GM12878 (cell line): ENCODE measurements around the gene PHKA1. TPM values are rescaled to one million over a fixed set of nuclear protein-coding genes. Genes with fewer than 3 reads are reported as not detected.
A peak's percentile ranks its signal among the peaks of the same experiment; 100 is the strongest.

ENCODE experiments used
- ATAC-seq: fragments of 200-7000 bp; cut with Tn5 transposase; 3 replicates; pipeline ENCODE4 v1.9.1; 2020; ENCODE audit warnings: mild to moderate bottlenecking, moderate library complexity
- BruUV-seq: library from RNA; stranded (reverse); fragments of 400-500 nt; replicated peaks from 2 replicates; lab custom pipeline; 2021; lab: Mats Ljungman, UMichigan
- CTCF ChIA-PET: fragments of 300-600 bp; sonication (Branson Sonifier 250); formaldehyde crosslinking; extraction: SDS; loops from one replicate; lab custom pipeline; 2021; ENCODE audit warnings: inconsistent platforms; lab: Yijun Ruan, JAX
- POLR2A ChIA-PET: fragments of 350-600 bp; formaldehyde crosslinking; extraction: SDS; loops from one replicate; lab custom pipeline; 2021; ENCODE audit warnings: inconsistent platforms; lab: Charles Lee
- RAD21 ChIA-PET: fragments of 300-600 bp; sonication (Branson Sonifier 250); formaldehyde crosslinking; loops from one replicate; lab custom pipeline; 2023; ENCODE audit warnings: antibody characterized with exemption; ENCODE audit not compliant: unreplicated experiment; lab: Charles Lee
- SMC1A ChIA-PET: fragments of 300-600 bp; sonication (Branson Sonifier 250); formaldehyde crosslinking; loops from one replicate; lab custom pipeline; 2023; ENCODE audit not compliant: unreplicated experiment, uncharacterized antibody; lab: Charles Lee
- DNase-seq: peaks from one replicate; pipeline ENCODE4 v3.0.0-alpha.2; 2011; ENCODE audit warnings: low read depth, low spot score
- FAIRE-seq: peaks from 3 replicates; lab custom pipeline; 2011; peaks lifted over from hg19 to GRCh38; lab: Jason Lieb, UNC
- H2AFZ ChIP-seq: 2 replicates; pipeline ENCODE4 v1.6.0; 2011; ENCODE audit warnings: low read depth, low read length, control low read depth; ENCODE audit not compliant: control insufficient read depth
- H3K27ac ChIP-seq: 2 replicates; pipeline ENCODE4 v1.5.1; 2011; ENCODE audit warnings: control low read depth; ENCODE audit not compliant: control insufficient read depth, insufficient read depth
- H3K27me3 ChIP-seq, 2 experiments: replicated peaks in 1 of 2; 2 replicates each; pipeline versions ENCODE4 v1.6.0 to v1.6.1; 2011; ENCODE audit warnings: low read length in 1 of 2; ENCODE audit not compliant: control insufficient read depth in 2 of 2, insufficient read depth in 2 of 2
- H3K36me3 ChIP-seq, 2 experiments: 2 replicates each; pipeline ENCODE4 v1.5.1; 2011; ENCODE audit warnings: low read length in 1 of 2; ENCODE audit not compliant: control insufficient read depth in 2 of 2, insufficient read depth in 2 of 2
- H3K4me1 ChIP-seq: 2 replicates; pipeline ENCODE4 v1.6.1; 2011; ENCODE audit warnings: mild to moderate bottlenecking, low read length, moderate library complexity, mixed read lengths; ENCODE audit not compliant: control insufficient read depth, insufficient read depth
- H3K4me2 ChIP-seq: 2 replicates; pipeline ENCODE4 v1.6.0; 2011; ENCODE audit warnings: control low read depth; ENCODE audit not compliant: control insufficient read depth, insufficient read depth
- H3K4me3 ChIP-seq: fragments of 200-600 bp; sonication (generic); 2 replicates; pipeline ENCODE4 v1.5.1; 2016
- H3K79me2 ChIP-seq: 2 replicates; pipeline ENCODE4 v1.6.0; 2011; ENCODE audit warnings: low read length; ENCODE audit not compliant: control insufficient read depth, insufficient read depth
- H3K9ac ChIP-seq: 2 replicates; pipeline ENCODE4 v1.8.0; 2011; ENCODE audit warnings: low read length, control low read depth, mixed read lengths; ENCODE audit not compliant: control insufficient read depth, insufficient read depth
- H3K9me3 ChIP-seq: replicated peaks from 3 replicates; pipeline ENCODE4 v1.5.1; 2011; ENCODE audit warnings: mild to moderate bottlenecking, low read length; ENCODE audit not compliant: control insufficient read depth, insufficient read depth
- H4K20me1 ChIP-seq: 2 replicates; pipeline ENCODE4 v1.6.0; 2011; ENCODE audit not compliant: control insufficient read depth, insufficient read depth
- ATF2 ChIP-seq: IDR thresholded peaks from 2 replicates; pipeline ENCODE4 v1.6.1; 2012; ENCODE audit warnings: low read length, inconsistent platforms
- BACH1 ChIP-seq: fragments of 450-650 bp; IDR thresholded peaks from 2 replicates; pipeline ENCODE4 v1.6.1; 2017; ENCODE audit warnings: mild to moderate bottlenecking, borderline replicate concordance
- BCL11A ChIP-seq: IDR thresholded peaks from 2 replicates; pipeline ENCODE4 v1.6.1; 2011; ENCODE audit warnings: low read depth, low read length
- CREM ChIP-seq: IDR thresholded peaks from 2 replicates; pipeline ENCODE4 v1.6.1; 2014; ENCODE audit warnings: antibody characterized with exemption, low read depth
- DPF2 ChIP-seq: fragments of 450-650 bp; IDR thresholded peaks from 2 replicates; pipeline ENCODE4 v1.6.1; 2017; ENCODE audit warnings: mild to moderate bottlenecking
- E4F1 ChIP-seq: fragments of 450-650 bp; IDR thresholded peaks from 2 replicates; pipeline ENCODE4 v1.6.1; 2018; ENCODE audit warnings: borderline replicate concordance, mild to moderate bottlenecking; ENCODE audit not compliant: partially characterized antibody
- EP300 ChIP-seq, 2 experiments: fragments of 150-350 bp in 1 of 2; IDR thresholded peaks; 2 replicates each; pipeline ENCODE4 v1.6.1; 2011 to 2012; ENCODE audit warnings: low read depth in 2 of 2, low read length in 2 of 2, borderline replicate concordance in 1 of 2, improper control_type of control experiment in 1 of 2, inconsistent platforms in 1 of 2; ENCODE audit not compliant: control insufficient read depth in 1 of 2
- FOXM1 ChIP-seq: IDR thresholded peaks from 2 replicates; pipeline ENCODE4 v1.6.1; 2012; ENCODE audit warnings: low read depth, mild to moderate bottlenecking, inconsistent platforms, low read length, moderate library complexity
- GABPA ChIP-seq: IDR thresholded peaks from 2 replicates; pipeline ENCODE4 v1.6.1; 2014; ENCODE audit warnings: antibody characterized with exemption, low read depth, mild to moderate bottlenecking, inconsistent platforms
- IRF4 ChIP-seq: IDR thresholded peaks from 2 replicates; pipeline ENCODE4 v1.6.1; 2011; ENCODE audit warnings: low read depth, low read length
- JUNB ChIP-seq: IDR thresholded peaks from 2 replicates; pipeline ENCODE4 v1.6.1; 2016; ENCODE audit warnings: antibody characterized with exemption, mild to moderate bottlenecking
- LARP7 ChIP-seq: fragments of 450-650 bp; IDR thresholded peaks from 2 replicates; pipeline ENCODE4 v1.6.1; 2017; ENCODE audit warnings: mild to moderate bottlenecking
- MLLT1 ChIP-seq: fragments of 450-650 bp; IDR thresholded peaks from 2 replicates; pipeline ENCODE4 v1.6.1; 2016; ENCODE audit warnings: mild to moderate bottlenecking
- NFIC ChIP-seq: IDR thresholded peaks from 2 replicates; pipeline ENCODE4 v1.6.1; 2012; ENCODE audit warnings: low read depth, mild to moderate bottlenecking, inconsistent platforms, low read length, moderate library complexity
- RUNX3 ChIP-seq: IDR thresholded peaks from 2 replicates; pipeline ENCODE4 v1.6.1; 2012; ENCODE audit warnings: low read length, inconsistent platforms
- SRF ChIP-seq, 2 experiments: IDR thresholded peaks; 2 replicates each; pipeline ENCODE4 v1.6.1; 2011; ENCODE audit warnings: low read depth in 2 of 2, low read length in 2 of 2, mild to moderate bottlenecking in 1 of 2, moderate library complexity in 1 of 2
- WGBS: methylation state at CpG from one replicate; pipeline ENCODE4 v1.1.6; 2016; ENCODE audit warnings: low lambda C conversion rate; ENCODE audit not compliant: insufficient replicate concordance, insufficient coverage; ENCODE audit errors: missing lambda C conversion rate; 5-methylcytosine and 5-hydroxymethylcytosine counted together
- in situ Hi-C: fragments of 300-500 bp; cut with MboI; formaldehyde crosslinking; loops from 9 replicates; pipeline ENCODE4 v1.14.3; 2018; ENCODE audit warnings: mixed read lengths
- intact Hi-C: fragments of 100-400 bp; cut with micrococcal nuclease; formaldehyde crosslinking; loops from one replicate; pipeline ENCODE4 v1.14.2; 2022; ENCODE audit not compliant: unreplicated experiment
- polyA plus RNA-seq, 11 experiments: library from polyadenylated mRNA; depleted of rRNA in 4 of 11; unstranded in 6 of 11; stranded (reverse) in 5 of 11; fragments of >200 nt; fragmentation: Nextera tagmentation in 4 of 11; fragmentation: Illumina TruSeq in 1 of 11; extraction: Ambion mirVana in 4 of 11; extraction: Trizol in 1 of 11; gene quantifications; 1 replicate in 1 of 11; 2 replicates in 10 of 11; pipeline versions ENCODE4 v1.2.1 to v1.2.3, GENCODE V29; 2011 to 2016; ENCODE audit warnings: inconsistent platforms in 2 of 11, missing spikeins in 2 of 11, low read depth in 1 of 11
- total RNA-seq, 4 experiments: library from RNA; depleted of rRNA in 3 of 4; stranded (reverse); fragments of >200 nt in 3 of 4; fragmentation: Illumina TruSeq in 1 of 4; extraction: Trizol in 1 of 4; gene quantifications; 2 replicates each; pipeline versions ENCODE4 v1.2.1 to v1.2.3, GENCODE V29; 2013 to 2021
- TF ChIP-seq, protein P1 (sequence below): IDR thresholded peaks from 2 replicates; pipeline ENCODE4 v1.6.1; 2011; ENCODE audit warnings: borderline replicate concordance, low read depth, mild to moderate bottlenecking, moderate library complexity, low read length; ENCODE audit not compliant: insufficient read depth, poor library complexity, severe bottlenecking

Gene PHKA1
- total and polyA plus RNA-seq, 10 of the 15 experiments (the other 5 are each of a cell fraction or from before 2014, with no cell fraction given): under 0.01 to 0.15 (median 0.05) TPM; not detected in 4

- BruUV-seq: no TSS peak
- DNase-seq (peak; percentile 24), ATAC-seq (peak; percentile 89), FAIRE-seq (peak; percentile 84)
- H3K4me1 ChIP-seq: no peaks in the 10 kb centered on the region
- H3K4me3 ChIP-seq: no peak overlapping the region
- no peaks in the 10 kb centered on the region for H3K79me2 ChIP-seq
- intact Hi-C loops: no loop called here
- RAD21 ChIA-PET: no interaction called here
- CTCF ChIA-PET: no interaction called here
- H3K4me2 ChIP-seq: no peak overlapping the region
- POLR2A ChIA-PET: no interaction called here
- H3K27ac ChIP-seq: no peak overlapping the region
- in situ Hi-C loops: loop anchor here (5.0 kb wide), 1 partner anchor 50 kb away; no protein-coding TSS in a partner anchor
- no peak overlapping the region for H2AFZ ChIP-seq
- no peaks in the 10 kb centered on the region for H4K20me1 ChIP-seq
- no peaks in the 10 kb centered on the region for H3K36me3 ChIP-seq
- WGBS: 5% methylated on average over 4 of the region's 4 CpGs
- SMC1A ChIA-PET: no interaction called here
- H3K9ac ChIP-seq: no peak overlapping the region
- H3K27me3 ChIP-seq: no peaks in the 10 kb centered on the region
- TF ChIP-seq FOXM1 (0 out of 2 replicates have a peak, but pooled peaks have one; percentile 42), CREM (peak; percentile 38; the same call in 1 of the 2 replicates), LARP7 (no peak), EP300 (IDR thresholded peaks at IDR 0.05; ENCODE audit: borderline replicate concordance in 1 of 2, control insufficient read depth in 1 of 2, low read depth in 2 of 2, low read length in 2 of 2) (peak in 1 of 2 experiments; percentile 38; a peak in 1 of 4 replicates), E4F1 (no peak), BACH1 (no peak), DPF2 (0 out of 2 replicates have a peak, but pooled peaks have one; percentile 26), NFIC (peak; percentile 82), GABPA (peak; percentile 59; the same call in 1 of the 2 replicates), ATF2 (peak; percentile 70), IRF4 (peak; percentile 70; the same call in 1 of the 2 replicates), BCL11A (peak; percentile 69; the same call in 1 of the 2 replicates), RUNX3 (peak; percentile 65), JUNB (peak; percentile 95), MLLT1 (no peak), SRF (IDR thresholded peaks at IDR 0.05; ENCODE audit: low read depth in 2 of 2, low read length in 2 of 2) (peak in 1 of 2 experiments; percentile 55; a peak in 1 of 4 replicates)
- TF ChIP-seq, protein P1, sequence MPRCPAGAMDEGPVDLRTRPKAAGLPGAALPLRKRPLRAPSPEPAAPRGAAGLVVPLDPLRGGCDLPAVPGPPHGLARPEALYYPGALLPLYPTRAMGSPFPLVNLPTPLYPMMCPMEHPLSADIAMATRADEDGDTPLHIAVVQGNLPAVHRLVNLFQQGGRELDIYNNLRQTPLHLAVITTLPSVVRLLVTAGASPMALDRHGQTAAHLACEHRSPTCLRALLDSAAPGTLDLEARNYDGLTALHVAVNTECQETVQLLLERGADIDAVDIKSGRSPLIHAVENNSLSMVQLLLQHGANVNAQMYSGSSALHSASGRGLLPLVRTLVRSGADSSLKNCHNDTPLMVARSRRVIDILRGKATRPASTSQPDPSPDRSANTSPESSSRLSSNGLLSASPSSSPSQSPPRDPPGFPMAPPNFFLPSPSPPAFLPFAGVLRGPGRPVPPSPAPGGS: no peak
- H3K9me3 ChIP-seq: no peaks in the 10 kb centered on the region
Measured at GRCh38 chrX:72621625-72622485, 92.3 kb downstream of the PHKA1 start.
